GM21447 (cell line): ENCODE data around the gene CACNB4.

Experiments used
- ATAC-seq: cut with Tn5 transposase; IDR thresholded peaks from one replicate; pipeline ENCODE4 v1.9.1; 2021; ENCODE audit not compliant: unreplicated experiment

CACNB4 gene

GRCh38 chr2:152089238-152089637 is 9.6 kb downstream of the CACNB4 start:
- no peak for ATAC-seq

- no peak for ATAC-seq
Measured at GRCh38 chr2:152088006-152088405, 10.8 kb downstream of the CACNB4 start.

GRCh38 chr2:152086231-152086630 is 12.6 kb downstream of the CACNB4 start:
- no peak for ATAC-seq

- no peak for ATAC-seq
Measured at GRCh38 chr2:152084076-152084475, 14.8 kb downstream of the CACNB4 start.

- ATAC-seq, result no peak
Measured at GRCh38 chr2:152083202-152083875, 15.5 kb downstream of the CACNB4 start.

- ATAC-seq, result no peak
Measured at GRCh38 chr2:152078662-152079061, 20.2 kb downstream of the CACNB4 start.

- no peak for ATAC-seq
Measured at GRCh38 chr2:152078023-152078422, 20.8 kb downstream of the CACNB4 start.

- ATAC-seq, result no peak
Measured at GRCh38 chr2:152075461-152076050, 23.3 kb downstream of the CACNB4 start.

- ATAC-seq, result no peak
Measured at GRCh38 chr2:152072011-152072410, 26.8 kb downstream of the CACNB4 start.

GRCh38 chr2:152071518-152071917 is 27.3 kb downstream of the CACNB4 start:
- no peak for ATAC-seq

- peak; percentile 77 for ATAC-seq
Measured at GRCh38 chr2:152071092-152071491, 27.8 kb downstream of the CACNB4 start.

- ATAC-seq, result no peak
Measured at GRCh38 chr2:152068226-152068625, 30.6 kb downstream of the CACNB4 start.

- ATAC-seq, result no peak
Measured at GRCh38 chr2:152067823-152068222, 31.0 kb downstream of the CACNB4 start.

GRCh38 chr2:152065945-152066344 is 32.9 kb downstream of the CACNB4 start:
- ATAC-seq, result no peak

GRCh38 chr2:152064001-152064400 is 34.8 kb downstream of the CACNB4 start:
- ATAC-seq, result no peak

GRCh38 chr2:152063325-152063924 is 35.4 kb downstream of the CACNB4 start:
- no peak for ATAC-seq

GRCh38 chr2:152062125-152063091 is 36.4 kb downstream of the CACNB4 start:
- peak; percentile 67 for ATAC-seq

- ATAC-seq, result no peak
Measured at GRCh38 chr2:152061383-152061782, 37.5 kb downstream of the CACNB4 start.

- ATAC-seq, result no peak
Measured at GRCh38 chr2:152058655-152059054, 40.2 kb downstream of the CACNB4 start.

- no peak for ATAC-seq
Measured at GRCh38 chr2:152056418-152056817, 42.4 kb downstream of the CACNB4 start.

GRCh38 chr2:152055366-152056108 is 43.3 kb downstream of the CACNB4 start:
- ATAC-seq, result no peak
